Gastroesophageal sphincter (tissue), 4 donors: ENCODE results near the gene DDX5. TPM values are rescaled to one million over a fixed set of nuclear protein-coding genes. Genes with fewer than 3 reads are reported as not detected.

Experiments used
- ATAC-seq: fragments of 150-250 bp; one replicate; pipeline ENCODE4 v1.9.1; 2016; ENCODE audit warnings: mild to moderate bottlenecking, moderate library complexity
- H3K27ac ChIP-seq, 4 donors: fragments of 200-600 bp; sonication (generic) in 3 of 4; 1 replicate in 3 of 4; 2 replicates in 1 of 4; pipeline ENCODE4 v1.5.1; 2016 to 2019
- H3K27me3 ChIP-seq: fragments of 200-600 bp; sonication (generic); one replicate; pipeline ENCODE4 v1.5.1; 2019
- H3K36me3 ChIP-seq, 2 donors: fragments of 200-600 bp; sonication (generic); one replicate each; pipeline ENCODE4 v1.5.1; 2019; ENCODE audit warnings: control low read depth in 1 of 2
- H3K4me1 ChIP-seq, 3 donors: fragments of 200-600 bp; sonication (generic); 1 replicate in 2 of 3; 2 replicates in 1 of 3; pipeline ENCODE4 v1.5.1; 2016 to 2019; ENCODE audit warnings: control low read depth in 2 of 3
- H3K4me3 ChIP-seq, 2 donors: fragments of 200-600 bp; sonication (generic); one replicate each; pipeline ENCODE4 v1.5.1; 2019; ENCODE audit warnings: mild to moderate bottlenecking in 1 of 2, moderate library complexity in 1 of 2
- H3K9me3 ChIP-seq, 3 donors: fragments of 200-600 bp; sonication (generic); one replicate each; pipeline ENCODE4 v1.5.1; 2017 to 2019; ENCODE audit warnings: control low read depth in 2 of 3
- CTCF ChIP-seq, 4 experiments: fragments of 200-600 bp in 2 of 4; fragments of 450-650 bp in 2 of 4; sonication (generic) in 1 of 4; IDR thresholded peaks; one replicate each; pipeline ENCODE4 v1.5.1; 2017 to 2019; ENCODE audit warnings: antibody characterized with exemption in 4 of 4, mild to moderate bottlenecking in 2 of 4, moderate library complexity in 2 of 4
- EP300 ChIP-seq: sonication (generic); formaldehyde crosslinking; IDR thresholded peaks from one replicate; pipeline ENCODE4 v1.6.1; 2017; ENCODE audit warnings: antibody characterized with exemption, mild to moderate bottlenecking
- POLR2A ChIP-seq, 2 donors: fragments of 450-650 bp; IDR thresholded peaks; one replicate each; pipeline ENCODE4 v1.6.1; 2017; ENCODE audit warnings: antibody characterized with exemption in 2 of 2, mild to moderate bottlenecking in 2 of 2, moderate library complexity in 1 of 2
- POLR2AphosphoS5 ChIP-seq: sonication (generic); formaldehyde crosslinking; IDR thresholded peaks from one replicate; pipeline ENCODE4 v1.6.1; 2017; ENCODE audit warnings: antibody characterized with exemption
- WGBS, 2 donors: methylation state at CpG; one replicate each; pipeline ENCODE4 v1.1.5; 2018; ENCODE audit warnings: low coverage in 1 of 2; 5-methylcytosine and 5-hydroxymethylcytosine counted together
- total RNA-seq, 4 donors: library from RNA; depleted of rRNA; stranded (reverse); fragments of >200 nt; gene quantifications; one replicate each; pipeline ENCODE4 v1.1.0, GENCODE V29; 2016

DDX5 gene
- total RNA-seq, 4 donors from 2014 or later: 585 to 908 (median 632) TPM

GRCh38 chr17:64531955-64532371 lies 25.9 kb upstream of the DDX5 start:
- peaks cover 0 to 13% (median 0%) of the 10 kb centered on the region in 3 donors for H3K4me1 ChIP-seq
- no peak overlapping the region for H3K4me3 ChIP-seq
- peaks cover 17 to 100% of the 10 kb centered on the region in 2 donors for H3K36me3 ChIP-seq
- TF ChIP-seq POLR2A (IDR thresholded peaks at IDR 0.05) (no peak), CTCF (IDR thresholded peaks at IDR 0.05) (no peak), POLR2AphosphoS5 (no peak), EP300 (no peak)
- WGBS, 2 donors: 62 to 66% methylated on average over 4 to 5 of the region's 5 CpGs
- no peaks in the 10 kb centered on the region for H3K27me3 ChIP-seq
- H3K9me3 ChIP-seq: no peaks in the 10 kb centered on the region
- no peak for ATAC-seq
- H3K27ac ChIP-seq: peak overlapping the region in 3 of 4 donors; percentile 1 to 25 (median 7)

- ATAC-seq: no peak
- Histone ChIP-seq H3K9me3 (no peaks in the 10 kb centered on the region), H3K4me1 (peaks cover 0 to 13% (median 0%) of the 10 kb centered on the region in 3 donors), H3K36me3 (peaks cover 26 to 100% of the 10 kb centered on the region in 2 donors), H3K27ac (no peak overlapping the region), H3K4me3 (no peak overlapping the region), H3K27me3 (no peaks in the 10 kb centered on the region)
- TF ChIP-seq POLR2AphosphoS5: no peak
- no peak for TF ChIP-seq EP300
- no peak for TF ChIP-seq POLR2A (IDR thresholded peaks at IDR 0.05)
- no peak for TF ChIP-seq CTCF (IDR thresholded peaks at IDR 0.05)
- 91 to 93% methylated on average over 4 to 5 of the region's 5 CpGs for WGBS, 2 donors
Measured at GRCh38 chr17:64529221-64529620, 23.1 kb upstream of the DDX5 start.

GRCh38 chr17:64527914-64528313 lies 21.8 kb upstream of the DDX5 start:
- Histone ChIP-seq H3K9me3 (no peaks in the 10 kb centered on the region), H3K36me3 (peaks cover 26 to 100% of the 10 kb centered on the region in 2 donors), H3K4me3 (no peak overlapping the region), H3K27ac (no peak overlapping the region), H3K4me1 (peaks cover 0 to 13% (median 0%) of the 10 kb centered on the region in 3 donors), H3K27me3 (no peaks in the 10 kb centered on the region)
- 77 to 100% methylated on average over 2 of the region's 2 CpGs for whole genome bisulfite sequencing, 2 donors
- ATAC-seq: no peak
- TF ChIP-seq POLR2AphosphoS5: no peak
- no peak for TF ChIP-seq CTCF (IDR thresholded peaks at IDR 0.05)
- no peak for TF ChIP-seq EP300
- no peak for TF ChIP-seq POLR2A (IDR thresholded peaks at IDR 0.05)

- Histone ChIP-seq H3K4me1 (no peaks in the 10 kb centered on the region), H3K36me3 (peaks cover 2 to 100% of the 10 kb centered on the region in 2 donors), H3K27me3 (no peaks in the 10 kb centered on the region), H3K27ac (no peak overlapping the region), H3K9me3 (no peaks in the 10 kb centered on the region), H3K4me3 (no peak overlapping the region)
- ATAC-seq: no peak
- TF ChIP-seq CTCF (IDR thresholded peaks at IDR 0.05) (no peak), EP300 (no peak), POLR2AphosphoS5 (no peak), POLR2A (IDR thresholded peaks at IDR 0.05) (no peak)
- 100% methylated on average over 1 to 5 of the region's 6 CpGs for WGBS, 2 donors
Measured at GRCh38 chr17:64520359-64520758, 14.3 kb upstream of the DDX5 start.

- Histone ChIP-seq H3K27ac (no peak overlapping the region), H3K36me3 (peaks cover 0 to 100% of the 10 kb centered on the region in 2 donors), H3K4me1 (no peaks in the 10 kb centered on the region), H3K4me3 (no peak overlapping the region), H3K9me3 (no peaks in the 10 kb centered on the region), H3K27me3 (no peaks in the 10 kb centered on the region)
- TF ChIP-seq CTCF (IDR thresholded peaks at IDR 0.05): no peak
- TF ChIP-seq EP300: no peak
- 86 to 89% methylated on average over 6 of the region's 6 CpGs for WGBS, 2 donors
- no peak for ATAC-seq
Measured at GRCh38 chr17:64519601-64520000, 13.5 kb upstream of the DDX5 start.
